ENCODE data around the gene TBC1D2. TPM values are rescaled to one million over a fixed set of nuclear protein-coding genes. Genes with fewer than 3 reads are reported as not detected.
A peak's percentile ranks its signal among the peaks of the same experiment; 100 is the strongest.

Gene TBC1D2
- total and polyA plus RNA-seq, 2 of the 13 experiments (the other 11 are each of a cell fraction or from before 2014, with no cell fraction given), result 2.0 to 2.8 TPM

GRCh38 chr9:98168941-98169488, 86.4 kb downstream of the TBC1D2 start (continued):
- 0 out of 2 replicates have a peak, but pooled peaks have one; percentile 23 for TF ChIP-seq RERE (CRISPR knock-in tag; IDR thresholded peaks at IDR 0.05; ENCODE audit: low read depth)
- no peak for TF ChIP-seq MEF2D (CRISPR knock-in tag; IDR thresholded peaks at IDR 0.05)
- TF ChIP-seq CENPT (CRISPR knock-in tag; IDR thresholded peaks at IDR 0.05; ENCODE audit: low read depth), result no peak
- TF ChIP-seq MYC (CRISPR knock-in tag; IDR thresholded peaks at IDR 0.05; ENCODE audit: borderline replicate concordance), result no peak
- TF ChIP-seq ZNF530 (CRISPR knock-in tag; IDR thresholded peaks at IDR 0.05; ENCODE audit: low read depth), result no peak
- TF ChIP-seq ZSCAN20 (CRISPR knock-in tag; IDR thresholded peaks at IDR 0.05; ENCODE audit: borderline replicate concordance), result no peak
- no peak for TF ChIP-seq ZBTB25 (CRISPR knock-in tag; IDR thresholded peaks at IDR 0.05)
- no peak for TF ChIP-seq ESRRA (CRISPR knock-in tag; IDR thresholded peaks at IDR 0.05; ENCODE audit: low read depth)
- no peak for TF ChIP-seq ZNF446 (CRISPR knock-in tag; IDR thresholded peaks at IDR 0.05)
- no peak for TF ChIP-seq TFDP1 (CRISPR knock-in tag; IDR thresholded peaks at IDR 0.05; ENCODE audit: borderline replicate concordance)
- TF ChIP-seq RORA (CRISPR knock-in tag; IDR thresholded peaks at IDR 0.05), result no peak
- TF ChIP-seq, protein P1, sequence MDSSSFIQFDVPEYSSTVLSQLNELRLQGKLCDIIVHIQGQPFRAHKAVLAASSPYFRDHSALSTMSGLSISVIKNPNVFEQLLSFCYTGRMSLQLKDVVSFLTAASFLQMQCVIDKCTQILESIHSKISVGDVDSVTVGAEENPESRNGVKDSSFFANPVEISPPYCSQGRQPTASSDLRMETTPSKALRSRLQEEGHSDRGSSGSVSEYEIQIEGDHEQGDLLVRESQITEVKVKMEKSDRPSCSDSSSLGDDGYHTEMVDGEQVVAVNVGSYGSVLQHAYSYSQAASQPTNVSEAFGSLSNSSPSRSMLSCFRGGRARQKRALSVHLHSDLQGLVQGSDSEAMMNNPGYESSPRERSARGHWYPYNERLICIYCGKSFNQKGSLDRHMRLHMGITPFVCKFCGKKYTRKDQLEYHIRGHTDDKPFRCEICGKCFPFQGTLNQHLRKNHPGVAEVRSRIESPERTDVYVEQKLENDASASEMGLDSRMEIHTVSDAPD (CRISPR knock-in tag; IDR thresholded peaks at IDR 0.05), result no peak
- no peak for TF ChIP-seq ZNF180 (CRISPR knock-in tag; IDR thresholded peaks at IDR 0.05; ENCODE audit: borderline replicate concordance, low read depth)
- TF ChIP-seq REXO4 (CRISPR knock-in tag; IDR thresholded peaks at IDR 0.05; ENCODE audit: borderline replicate concordance), result no peak
- no peak for TF ChIP-seq ZNF225 (CRISPR knock-in tag; IDR thresholded peaks at IDR 0.05)
- TF ChIP-seq ZNF101 (CRISPR knock-in tag; IDR thresholded peaks at IDR 0.05; ENCODE audit: borderline replicate concordance, low read depth), result no peak
- TF ChIP-seq ZNF557 (CRISPR knock-in tag; IDR thresholded peaks at IDR 0.05), result no peak
- TF ChIP-seq FOXA3 (CRISPR knock-in tag; IDR thresholded peaks at IDR 0.05), result 0 out of 2 replicates have a peak, but pooled peaks have one; percentile 17
- TF ChIP-seq TOE1 (CRISPR knock-in tag; IDR thresholded peaks at IDR 0.05), result no peak
- TF ChIP-seq SALL1 (CRISPR knock-in tag; IDR thresholded peaks at IDR 0.05), result peak; percentile 35; the same call in 1 of the 2 replicates
- no peak for TF ChIP-seq FOXK1 (CRISPR knock-in tag; IDR thresholded peaks at IDR 0.05; ENCODE audit: borderline replicate concordance, low read depth)
- no peak for TF ChIP-seq ZMYM2 (CRISPR knock-in tag; IDR thresholded peaks at IDR 0.05)

All from HepG2 (cell line).